ENCODE results near the gene IRF4.

DNA sequence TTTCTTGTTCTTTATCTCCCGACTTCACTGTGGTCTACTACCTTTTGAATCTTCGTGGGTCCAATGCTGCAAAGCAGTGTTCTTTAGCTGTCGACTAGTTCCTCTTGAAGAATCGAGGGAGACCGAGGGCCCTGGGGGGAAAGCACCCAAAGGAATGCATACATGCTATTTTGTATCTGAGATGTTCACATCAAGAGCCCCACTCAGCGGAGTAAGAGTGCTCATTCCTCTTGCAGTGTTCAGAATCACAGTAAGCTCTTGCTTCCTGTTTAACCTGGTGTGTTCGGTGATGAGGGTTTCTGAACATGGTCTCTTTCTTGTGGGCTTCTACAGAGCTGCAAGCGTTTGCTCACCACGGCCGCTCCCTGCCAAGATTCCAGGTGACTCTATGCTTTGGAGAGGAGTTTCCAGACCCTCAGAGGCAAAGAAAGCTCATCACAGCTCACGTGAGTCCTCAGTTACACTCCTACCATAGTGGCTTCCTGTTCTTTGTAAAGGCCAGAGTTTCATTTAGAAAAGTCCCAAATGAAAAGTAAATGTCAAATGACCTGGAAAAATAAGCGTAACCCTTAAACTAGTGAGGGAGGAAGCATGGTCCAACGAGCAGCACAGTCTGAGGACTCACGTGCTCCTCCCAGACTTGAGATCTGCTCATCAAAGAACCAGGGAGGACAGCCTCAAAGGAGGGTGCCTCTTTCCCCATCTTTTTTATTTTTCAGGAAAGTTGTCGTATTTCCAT lies 13.3 kb downstream of the IRF4 start:
- TF ChIP-seq POLR2A (IDR thresholded peaks at IDR 0.05; ENCODE audit: low read length) (no peak), GATA1 (IDR thresholded peaks at IDR 0.05; ENCODE audit: low read depth, low read length) (no peak)
